Esophagus muscularis mucosa (tissue), 4 donors: ENCODE measurements around the gene NCOA6.

Source experiments
- EP300 ChIP-seq: sonication (generic); formaldehyde crosslinking; IDR thresholded peaks from one replicate; pipeline ENCODE4 v1.6.1; 2017; ENCODE audit warnings: antibody characterized with exemption
- POLR2A ChIP-seq: fragments of 450-650 bp; IDR thresholded peaks from one replicate; pipeline ENCODE4 v1.6.1; 2017; ENCODE audit warnings: antibody characterized with exemption, moderate library complexity, mild to moderate bottlenecking, low read depth
- POLR2AphosphoS5 ChIP-seq, 2 donors: sonication (generic); formaldehyde crosslinking; IDR thresholded peaks; one replicate each; pipeline ENCODE4 v1.6.1; 2017; ENCODE audit warnings: antibody characterized with exemption in 2 of 2
- TF ChIP-seq, protein P1 (sequence below), 3 experiments: fragments of 200-600 bp in 2 of 3; fragments of 450-650 bp in 1 of 3; sonication (generic) in 2 of 3; IDR thresholded peaks; one replicate each; pipeline ENCODE4 v1.5.1; 2017 to 2019; ENCODE audit warnings: antibody characterized with exemption in 3 of 3, mild to moderate bottlenecking in 2 of 3, moderate library complexity in 1 of 3

DNA sequence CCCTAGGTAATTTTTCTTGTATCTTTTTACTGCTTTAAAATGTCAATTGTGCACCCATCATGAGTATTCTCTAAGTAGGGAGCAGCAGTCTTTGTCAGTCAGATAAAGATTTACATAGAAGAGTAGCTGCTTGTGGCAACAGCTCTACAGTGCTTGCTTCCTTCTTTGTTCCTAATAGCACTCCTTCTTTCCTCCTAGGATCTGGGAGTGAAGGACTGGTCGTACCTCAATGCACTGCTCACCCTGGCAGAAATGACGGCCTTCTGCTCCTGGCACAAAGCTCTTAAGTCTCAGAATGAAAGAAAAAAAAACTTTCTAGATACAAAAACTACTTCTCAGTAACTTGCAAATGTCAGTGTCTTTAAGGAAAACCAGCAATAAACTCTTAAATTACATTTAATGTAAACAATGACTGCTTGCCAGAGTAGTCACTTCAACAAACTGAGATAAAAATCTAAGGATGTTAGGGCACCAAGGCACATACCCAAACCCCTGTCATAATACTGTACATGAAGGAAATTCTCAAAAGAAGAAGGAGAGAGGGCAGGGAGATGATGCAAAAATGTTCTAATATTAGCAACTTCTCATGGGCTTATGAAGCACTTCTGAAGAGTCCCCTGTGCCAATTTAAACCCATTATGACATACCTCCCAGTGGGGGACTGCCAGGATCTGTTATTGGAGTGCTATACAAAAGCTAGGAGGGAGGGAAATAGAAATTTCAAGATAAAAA lies 34.0 kb downstream of the NCOA6 start:
- TF ChIP-seq, protein P1, sequence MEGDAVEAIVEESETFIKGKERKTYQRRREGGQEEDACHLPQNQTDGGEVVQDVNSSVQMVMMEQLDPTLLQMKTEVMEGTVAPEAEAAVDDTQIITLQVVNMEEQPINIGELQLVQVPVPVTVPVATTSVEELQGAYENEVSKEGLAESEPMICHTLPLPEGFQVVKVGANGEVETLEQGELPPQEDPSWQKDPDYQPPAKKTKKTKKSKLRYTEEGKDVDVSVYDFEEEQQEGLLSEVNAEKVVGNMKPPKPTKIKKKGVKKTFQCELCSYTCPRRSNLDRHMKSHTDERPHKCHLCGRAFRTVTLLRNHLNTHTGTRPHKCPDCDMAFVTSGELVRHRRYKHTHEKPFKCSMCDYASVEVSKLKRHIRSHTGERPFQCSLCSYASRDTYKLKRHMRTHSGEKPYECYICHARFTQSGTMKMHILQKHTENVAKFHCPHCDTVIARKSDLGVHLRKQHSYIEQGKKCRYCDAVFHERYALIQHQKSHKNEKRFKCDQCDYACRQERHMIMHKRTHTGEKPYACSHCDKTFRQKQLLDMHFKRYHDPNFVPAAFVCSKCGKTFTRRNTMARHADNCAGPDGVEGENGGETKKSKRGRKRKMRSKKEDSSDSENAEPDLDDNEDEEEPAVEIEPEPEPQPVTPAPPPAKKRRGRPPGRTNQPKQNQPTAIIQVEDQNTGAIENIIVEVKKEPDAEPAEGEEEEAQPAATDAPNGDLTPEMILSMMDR (IDR thresholded peaks at IDR 0.05): no peak
- TF ChIP-seq POLR2A (no peak), EP300 (no peak), POLR2AphosphoS5 (IDR thresholded peaks at IDR 0.05) (no peak)
